ENCODE measurements around the gene EFCAB6.

Gene EFCAB6

DNA sequence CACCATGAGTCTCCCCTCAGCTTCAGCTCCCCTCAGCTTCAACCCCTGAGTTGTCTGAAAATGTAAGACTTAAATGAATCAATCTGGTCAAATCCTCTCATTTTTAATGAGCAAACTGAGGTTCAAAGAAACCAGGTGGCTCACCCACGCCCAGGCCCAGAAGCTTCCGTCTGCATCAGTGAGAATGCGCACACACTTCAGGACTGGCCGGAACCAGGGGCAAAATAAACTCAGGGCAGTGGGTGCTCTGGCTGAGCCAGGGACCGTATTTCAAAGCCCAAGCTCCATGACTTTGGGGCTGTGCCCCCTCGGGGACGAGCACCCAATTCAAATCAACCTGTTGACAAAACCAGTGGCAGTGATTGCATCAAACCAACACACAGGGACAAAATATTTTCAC lies 47.1 kb upstream of the EFCAB6 start:
- TF ChIP-seq, protein P1, sequence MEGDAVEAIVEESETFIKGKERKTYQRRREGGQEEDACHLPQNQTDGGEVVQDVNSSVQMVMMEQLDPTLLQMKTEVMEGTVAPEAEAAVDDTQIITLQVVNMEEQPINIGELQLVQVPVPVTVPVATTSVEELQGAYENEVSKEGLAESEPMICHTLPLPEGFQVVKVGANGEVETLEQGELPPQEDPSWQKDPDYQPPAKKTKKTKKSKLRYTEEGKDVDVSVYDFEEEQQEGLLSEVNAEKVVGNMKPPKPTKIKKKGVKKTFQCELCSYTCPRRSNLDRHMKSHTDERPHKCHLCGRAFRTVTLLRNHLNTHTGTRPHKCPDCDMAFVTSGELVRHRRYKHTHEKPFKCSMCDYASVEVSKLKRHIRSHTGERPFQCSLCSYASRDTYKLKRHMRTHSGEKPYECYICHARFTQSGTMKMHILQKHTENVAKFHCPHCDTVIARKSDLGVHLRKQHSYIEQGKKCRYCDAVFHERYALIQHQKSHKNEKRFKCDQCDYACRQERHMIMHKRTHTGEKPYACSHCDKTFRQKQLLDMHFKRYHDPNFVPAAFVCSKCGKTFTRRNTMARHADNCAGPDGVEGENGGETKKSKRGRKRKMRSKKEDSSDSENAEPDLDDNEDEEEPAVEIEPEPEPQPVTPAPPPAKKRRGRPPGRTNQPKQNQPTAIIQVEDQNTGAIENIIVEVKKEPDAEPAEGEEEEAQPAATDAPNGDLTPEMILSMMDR (IDR thresholded peaks at IDR 0.05; ENCODE audit: low read depth, low read length): no peak
- in situ Hi-C loops (cut with HindIII; ENCODE audit: low sequenced_read_pairs): no loop called here
- no peak overlapping the region for H3K4me3 ChIP-seq (ENCODE audit: low read depth, low read length)
- no peak for DNase-seq (ENCODE audit: low read depth, low spot score)

DNA sequence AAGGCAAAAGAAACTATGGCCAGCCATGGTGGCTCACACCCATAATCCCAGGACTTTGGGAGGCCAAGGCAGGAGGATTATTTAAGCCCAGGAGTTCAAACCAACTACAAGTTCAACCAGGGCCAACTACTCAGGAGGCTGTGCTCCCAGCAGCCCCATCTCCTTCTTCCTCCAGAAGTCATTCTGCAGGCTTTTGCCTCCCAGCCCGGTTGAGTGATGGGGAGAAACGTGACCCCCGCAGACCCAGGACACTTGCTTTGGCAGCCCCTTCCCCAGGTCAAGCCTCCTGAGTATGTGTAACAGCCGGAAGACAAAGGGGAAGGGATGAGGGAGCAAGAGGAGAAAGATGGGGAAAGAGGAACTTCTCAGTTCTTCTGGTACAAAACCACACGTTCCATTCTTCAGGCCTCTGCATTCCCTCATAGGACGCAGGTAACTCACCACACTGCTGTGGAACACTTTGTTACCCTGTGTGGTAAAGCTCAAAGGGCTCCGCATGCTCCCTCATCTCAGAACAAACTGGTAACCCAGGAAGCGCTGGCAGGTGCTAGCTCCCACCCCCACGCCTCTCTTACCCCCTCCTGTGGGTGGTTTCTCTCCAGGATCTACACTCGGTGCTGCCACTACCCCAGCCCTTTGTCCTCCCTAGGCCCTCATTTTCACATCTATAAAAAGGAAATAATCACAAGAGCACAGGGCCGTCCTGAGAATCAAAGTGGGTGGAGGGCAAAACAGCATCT lies 46.2 kb upstream of the EFCAB6 start:
- TF ChIP-seq, protein P1 (IDR thresholded peaks at IDR 0.05; ENCODE audit: low read depth, low read length): no peak
- no peak for DNase-seq (ENCODE audit: low read depth, low spot score)
- in situ Hi-C loops (cut with HindIII; ENCODE audit: low sequenced_read_pairs): no loop called here
- no peak overlapping the region for H3K4me3 ChIP-seq (ENCODE audit: low read depth, low read length)

DNA sequence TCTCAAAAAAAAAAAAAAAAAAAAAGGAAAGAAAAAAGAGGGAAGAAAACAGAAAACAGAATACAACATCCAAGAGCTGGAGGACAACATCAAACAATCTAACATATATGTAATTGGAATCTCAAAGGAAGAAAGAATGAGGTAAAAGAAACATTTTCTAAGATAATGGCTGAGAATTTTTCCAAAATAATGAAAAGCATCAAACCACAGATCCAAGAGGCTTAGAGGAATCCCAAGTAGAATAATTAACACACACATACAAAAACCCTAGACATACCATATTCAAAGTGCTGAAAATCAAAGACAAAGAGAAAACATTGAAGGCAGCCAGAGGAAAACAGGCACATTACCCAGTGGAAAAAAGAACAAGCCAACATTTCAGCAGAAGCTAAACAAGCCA lies 45.3 kb upstream of the EFCAB6 start:
- H3K4me3 ChIP-seq (ENCODE audit: low read depth, low read length): no peak overlapping the region
- in situ Hi-C loops (cut with HindIII; ENCODE audit: low sequenced_read_pairs): no loop called here
- no peak for DNase-seq (ENCODE audit: low read depth, low spot score)
- TF ChIP-seq, protein P1 (IDR thresholded peaks at IDR 0.05; ENCODE audit: low read depth, low read length): no peak

DNA sequence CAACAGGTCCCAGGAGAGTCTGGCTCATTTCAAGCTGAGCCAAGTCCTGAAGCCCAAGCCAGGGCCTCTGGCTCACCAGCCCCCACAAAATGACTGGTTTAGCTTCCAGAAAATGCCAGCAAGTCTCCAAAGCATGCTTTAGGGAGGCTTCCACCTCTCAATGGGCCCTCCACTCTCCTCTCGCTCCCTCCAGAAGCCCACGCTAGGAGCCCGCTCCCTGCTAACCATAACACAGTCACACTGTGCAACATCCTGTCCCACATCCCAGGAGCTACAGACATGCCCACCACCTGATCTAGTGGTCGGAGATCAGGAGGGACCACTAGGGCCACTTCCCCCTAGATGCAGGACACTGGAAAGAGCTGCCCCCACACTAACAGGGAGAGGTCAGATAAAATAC lies 43.3 kb upstream of the EFCAB6 start:
- in situ Hi-C loops (cut with HindIII; ENCODE audit: low sequenced_read_pairs): no loop called here
- H3K4me3 ChIP-seq (ENCODE audit: low read depth, low read length): no peak overlapping the region
- no peak for DNase-seq (ENCODE audit: low read depth, low spot score)
- TF ChIP-seq, protein P1 (IDR thresholded peaks at IDR 0.05; ENCODE audit: low read depth, low read length): no peak

DNA sequence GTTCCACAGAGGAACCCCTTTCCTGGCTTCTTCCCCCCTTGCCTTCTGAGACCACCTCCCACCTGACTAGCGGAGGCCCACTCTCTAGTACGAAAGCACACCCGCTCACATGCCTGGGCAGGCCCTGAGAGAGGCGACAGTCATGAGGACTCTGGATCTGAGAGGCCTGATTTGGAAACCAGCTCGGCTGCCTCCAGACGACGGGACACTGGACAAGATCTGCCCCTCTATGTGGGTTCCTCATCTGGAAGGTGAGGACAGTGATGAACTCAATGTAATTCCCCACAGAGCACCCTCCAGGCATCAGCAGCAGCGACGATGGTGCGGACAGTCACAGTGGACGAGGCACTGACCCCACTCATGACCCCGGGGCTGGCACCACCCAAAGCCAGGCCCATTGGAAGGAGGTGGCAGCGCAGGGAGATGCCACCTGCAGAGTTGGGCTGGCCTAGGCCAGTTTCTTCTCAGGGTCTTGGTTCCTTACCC lies 42.7 kb upstream of the EFCAB6 start:
- no peak for DNase-seq (ENCODE audit: low read depth, low spot score)
- in situ Hi-C loops (cut with HindIII; ENCODE audit: low sequenced_read_pairs): no loop called here
- TF ChIP-seq, protein P1 (IDR thresholded peaks at IDR 0.05; ENCODE audit: low read depth, low read length): no peak
- H3K4me3 ChIP-seq (ENCODE audit: low read depth, low read length): no peak overlapping the region

DNA sequence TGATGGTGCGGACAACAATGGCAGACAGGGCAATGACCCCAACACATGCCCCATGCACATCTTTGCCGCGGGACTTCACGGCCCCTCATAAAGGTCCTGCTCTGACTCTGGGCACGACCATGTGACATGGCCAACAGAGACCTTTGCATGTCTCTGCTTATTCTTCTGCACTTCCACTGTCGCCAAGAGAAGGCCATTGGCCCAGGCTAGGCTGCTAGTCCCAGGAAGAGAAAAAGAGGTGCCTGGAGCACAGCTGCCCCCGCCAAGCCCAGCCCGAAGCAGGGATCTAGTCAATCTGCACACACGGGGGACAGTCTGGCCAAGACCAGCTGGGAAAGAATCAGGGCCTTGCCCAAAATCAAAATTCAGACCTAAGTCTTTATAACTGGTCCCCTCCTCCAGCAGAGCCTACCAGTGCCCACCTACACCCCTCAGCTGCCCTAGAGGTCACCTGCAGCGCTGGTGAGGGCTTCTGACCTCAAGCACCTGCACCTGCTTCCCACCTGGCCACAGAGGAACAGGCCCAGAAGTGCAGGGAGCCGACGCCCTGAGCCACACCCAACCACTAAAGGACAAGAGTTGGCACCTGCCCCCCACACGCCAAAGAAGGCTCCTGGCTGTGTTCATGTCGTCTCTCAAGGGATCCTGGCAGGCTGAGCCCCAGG lies 42.1 kb upstream of the EFCAB6 start:
- in situ Hi-C loops (cut with HindIII; ENCODE audit: low sequenced_read_pairs): no loop called here
- TF ChIP-seq, protein P1 (IDR thresholded peaks at IDR 0.05; ENCODE audit: low read depth, low read length): no peak

More for the DNA sequence above, 42.1 kb upstream of the EFCAB6 start:
- no peak for DNase-seq (ENCODE audit: low read depth, low spot score)
- H3K4me3 ChIP-seq (ENCODE audit: low read depth, low read length): no peak overlapping the region

All from astrocyte of the spinal cord (primary cell).